DOHH2 (cell line): ENCODE measurements around the gene KRT31.

ENCODE experiments used
- H3F3A ChIP-seq: fragments of 200-600 bp; sonication (generic), shearing (Covaris generic); 2 replicates; pipeline ENCODE4 v1.6.0; 2016; ENCODE audit warnings: antibody characterized with exemption, mild to moderate bottlenecking; ENCODE audit not compliant: control insufficient read depth, insufficient read depth
- H3K27ac ChIP-seq: fragments of 200-600 bp; sonication (generic); 2 replicates; pipeline ENCODE4 v1.5.1; 2014; ENCODE audit warnings: low read depth, mild to moderate bottlenecking, low read length, moderate library complexity
- H3K27me3 ChIP-seq: fragments of 200-600 bp; sonication (generic); 2 replicates; pipeline ENCODE4 v1.6.1; 2014; ENCODE audit warnings: mild to moderate bottlenecking, low read length, mixed read lengths; ENCODE audit not compliant: control insufficient read depth
- H3K36me3 ChIP-seq: fragments of 200-600 bp; sonication (generic); 2 replicates; pipeline ENCODE4 v1.6.1; 2014; ENCODE audit warnings: mild to moderate bottlenecking, low read length, moderate library complexity, mixed read lengths; ENCODE audit not compliant: control insufficient read depth
- H3K4me1 ChIP-seq: fragments of 200-600 bp; sonication (generic); 2 replicates; pipeline ENCODE4 v1.6.1; 2014; ENCODE audit warnings: mild to moderate bottlenecking, low read length, mixed read lengths; ENCODE audit not compliant: control insufficient read depth
- H3K4me2 ChIP-seq: fragments of 200-600 bp; sonication (generic); 2 replicates; pipeline ENCODE4 v1.6.0; 2014; ENCODE audit warnings: mild to moderate bottlenecking, low read length, moderate library complexity
- H3K4me3 ChIP-seq: fragments of 200-600 bp; sonication (generic); 2 replicates; pipeline ENCODE4 v1.5.1; 2014; ENCODE audit warnings: mild to moderate bottlenecking, low read length, mixed read lengths
- H3K79me2 ChIP-seq: fragments of 200-600 bp; sonication (generic); 2 replicates; pipeline ENCODE4 v1.6.1; 2014; ENCODE audit warnings: mild to moderate bottlenecking, low read length, mixed read lengths; ENCODE audit not compliant: control insufficient read depth
- H3K9me2 ChIP-seq: fragments of 200-600 bp; sonication (generic); replicated peaks from 2 replicates; pipeline ENCODE4 v1.6.1; 2014; ENCODE audit warnings: mild to moderate bottlenecking, low read length, mixed read lengths; ENCODE audit not compliant: control insufficient read depth
- H3K9me3 ChIP-seq: fragments of 200-600 bp; sonication (generic); 2 replicates; pipeline ENCODE4 v1.6.1; 2014; ENCODE audit warnings: antibody characterized with exemption, low read length, mixed read lengths; ENCODE audit not compliant: control insufficient read depth, insufficient read depth
- H4K20me1 ChIP-seq: fragments of 200-600 bp; sonication (generic); 2 replicates; pipeline ENCODE4 v1.6.0; 2014; ENCODE audit warnings: low read depth, mild to moderate bottlenecking, antibody characterized with exemption, low read length, moderate library complexity; ENCODE audit not compliant: control insufficient read depth, insufficient read depth
- EZH2phosphoT487 ChIP-seq: fragments of 200-600 bp; sonication (generic); IDR thresholded peaks from 2 replicates; pipeline ENCODE4 v1.6.1; 2017; ENCODE audit warnings: borderline replicate concordance, mild to moderate bottlenecking, antibody characterized with exemption, low read length, moderate library complexity, mixed read lengths
- TF ChIP-seq, protein P1 (sequence below): fragments of 200-600 bp; sonication (generic); IDR thresholded peaks from one replicate; pipeline ENCODE4 v1.5.1; 2014; ENCODE audit warnings: antibody characterized with exemption, mild to moderate bottlenecking, low read depth, low read length; ENCODE audit not compliant: poor library complexity, severe bottlenecking

KRT31 gene

GRCh38 chr17:41407226-41407625 lies 9.8 kb upstream of the KRT31 start:
- H3K27me3 ChIP-seq, result peaks cover 3% of the 10 kb centered on the region; the same call in 1 of the 2 replicates

GRCh38 chr17:41406205-41406604 lies 8.8 kb upstream of the KRT31 start:
- Histone ChIP-seq H3K4me2 (no peak overlapping the region), H3K9me3 (no peaks in the 10 kb centered on the region), H3K27ac (no peak overlapping the region), H3K36me3 (no peaks in the 10 kb centered on the region), H3K9me2 (no peaks in the 10 kb centered on the region), H3K4me3 (no peak overlapping the region), H4K20me1 (no peaks in the 10 kb centered on the region), H3K27me3 (peaks cover 3% of the 10 kb centered on the region; the same call in 1 of the 2 replicates), H3K4me1 (no peaks in the 10 kb centered on the region), H3F3A (no peaks in the 10 kb centered on the region), H3K79me2 (no peaks in the 10 kb centered on the region)
- TF ChIP-seq, protein P1, sequence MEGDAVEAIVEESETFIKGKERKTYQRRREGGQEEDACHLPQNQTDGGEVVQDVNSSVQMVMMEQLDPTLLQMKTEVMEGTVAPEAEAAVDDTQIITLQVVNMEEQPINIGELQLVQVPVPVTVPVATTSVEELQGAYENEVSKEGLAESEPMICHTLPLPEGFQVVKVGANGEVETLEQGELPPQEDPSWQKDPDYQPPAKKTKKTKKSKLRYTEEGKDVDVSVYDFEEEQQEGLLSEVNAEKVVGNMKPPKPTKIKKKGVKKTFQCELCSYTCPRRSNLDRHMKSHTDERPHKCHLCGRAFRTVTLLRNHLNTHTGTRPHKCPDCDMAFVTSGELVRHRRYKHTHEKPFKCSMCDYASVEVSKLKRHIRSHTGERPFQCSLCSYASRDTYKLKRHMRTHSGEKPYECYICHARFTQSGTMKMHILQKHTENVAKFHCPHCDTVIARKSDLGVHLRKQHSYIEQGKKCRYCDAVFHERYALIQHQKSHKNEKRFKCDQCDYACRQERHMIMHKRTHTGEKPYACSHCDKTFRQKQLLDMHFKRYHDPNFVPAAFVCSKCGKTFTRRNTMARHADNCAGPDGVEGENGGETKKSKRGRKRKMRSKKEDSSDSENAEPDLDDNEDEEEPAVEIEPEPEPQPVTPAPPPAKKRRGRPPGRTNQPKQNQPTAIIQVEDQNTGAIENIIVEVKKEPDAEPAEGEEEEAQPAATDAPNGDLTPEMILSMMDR, result no peak
- no peak for TF ChIP-seq EZH2phosphoT487

More at GRCh38 chr17:41407226-41407625, 9.8 kb upstream of the KRT31 start:
- no peak overlapping the region for H3K4me3 ChIP-seq
- no peaks in the 10 kb centered on the region for H3K9me2 ChIP-seq
- no peaks in the 10 kb centered on the region for H4K20me1 ChIP-seq
- H3K27ac ChIP-seq, result no peak overlapping the region
- no peaks in the 10 kb centered on the region for H3K36me3 ChIP-seq
- H3K4me1 ChIP-seq, result no peaks in the 10 kb centered on the region
- H3K79me2 ChIP-seq, result no peaks in the 10 kb centered on the region
- TF ChIP-seq, protein P1, result no peak
- no peak for TF ChIP-seq EZH2phosphoT487
- H3K9me3 ChIP-seq, result no peaks in the 10 kb centered on the region
- no peaks in the 10 kb centered on the region for H3F3A ChIP-seq
- H3K4me2 ChIP-seq, result no peak overlapping the region

DNA sequence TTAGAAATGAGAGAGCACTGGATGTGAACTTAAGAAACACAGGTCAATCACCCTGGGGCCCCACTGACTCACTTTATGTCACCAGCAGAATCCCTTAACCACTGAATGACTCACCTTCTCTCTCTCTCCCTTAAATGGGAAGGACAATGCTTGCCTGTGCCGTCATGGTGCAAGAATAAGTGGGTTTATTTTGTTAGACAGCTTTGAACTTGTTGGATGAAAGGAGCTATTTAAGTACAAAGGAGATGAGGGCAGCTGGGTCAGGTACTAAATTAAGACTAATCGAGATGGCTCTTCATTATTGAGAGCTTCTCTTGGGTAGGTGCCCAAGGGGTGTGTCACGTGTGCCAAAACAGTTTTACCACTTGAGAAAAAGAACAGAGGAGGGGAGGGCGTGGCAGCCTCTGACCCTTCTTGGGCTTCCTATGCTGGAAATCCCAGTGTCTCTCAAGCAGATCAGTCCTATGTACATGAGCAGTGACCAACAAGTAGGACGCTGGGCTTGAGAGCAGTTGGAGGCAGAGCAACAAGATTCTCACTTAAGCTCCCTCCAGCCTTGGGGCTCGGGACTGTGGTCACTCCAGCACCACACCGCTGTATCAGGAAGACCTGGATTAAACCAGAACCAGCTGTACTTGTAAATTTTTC lies 6.7 kb upstream of the KRT31 start:
- Histone ChIP-seq H3K9me3 (no peaks in the 10 kb centered on the region), H3K4me2 (no peak overlapping the region), H3K36me3 (no peaks in the 10 kb centered on the region), H3K4me1 (no peaks in the 10 kb centered on the region), H3K9me2 (no peaks in the 10 kb centered on the region), H3K27ac (no peak overlapping the region), H3K27me3 (peaks cover 16% of the 10 kb centered on the region; the same call in 1 of the 2 replicates), H4K20me1 (no peaks in the 10 kb centered on the region), H3F3A (no peaks in the 10 kb centered on the region), H3K4me3 (no peak overlapping the region), H3K79me2 (no peaks in the 10 kb centered on the region)
- TF ChIP-seq, protein P1, result no peak
- no peak for TF ChIP-seq EZH2phosphoT487
